Omental fat pad (tissue), 4 donors: ENCODE measurements around the gene SH3RF3. TPM values are rescaled to one million over a fixed set of nuclear protein-coding genes. Genes with fewer than 3 reads are reported as not detected.

Experiments used
- ATAC-seq: fragments of 150-250 bp; one replicate; pipeline ENCODE4 v1.9.1; 2016; ENCODE audit warnings: mild to moderate bottlenecking, moderate library complexity; ENCODE audit not compliant: low FRiP score
- DNase-seq: peaks from one replicate; pipeline ENCODE4 v3.0.0-alpha.2; 2019; ENCODE audit warnings: low spot score
- CTCF ChIP-seq, 3 donors: fragments of 450-650 bp; IDR thresholded peaks; one replicate each; pipeline ENCODE4 v1.5.1; 2016 to 2017; ENCODE audit warnings: antibody characterized with exemption in 3 of 3, mild to moderate bottlenecking in 3 of 3, moderate library complexity in 2 of 3
- total RNA-seq, 4 donors: library from RNA; depleted of rRNA; stranded (reverse); fragments of >200 nt; gene quantifications; one replicate each; pipeline ENCODE4 v1.1.0, GENCODE V29; 2016

SH3RF3 gene
- total RNA-seq, 4 donors from 2014 or later, result 6.5 to 16.6 (median 8.6) TPM

DNA sequence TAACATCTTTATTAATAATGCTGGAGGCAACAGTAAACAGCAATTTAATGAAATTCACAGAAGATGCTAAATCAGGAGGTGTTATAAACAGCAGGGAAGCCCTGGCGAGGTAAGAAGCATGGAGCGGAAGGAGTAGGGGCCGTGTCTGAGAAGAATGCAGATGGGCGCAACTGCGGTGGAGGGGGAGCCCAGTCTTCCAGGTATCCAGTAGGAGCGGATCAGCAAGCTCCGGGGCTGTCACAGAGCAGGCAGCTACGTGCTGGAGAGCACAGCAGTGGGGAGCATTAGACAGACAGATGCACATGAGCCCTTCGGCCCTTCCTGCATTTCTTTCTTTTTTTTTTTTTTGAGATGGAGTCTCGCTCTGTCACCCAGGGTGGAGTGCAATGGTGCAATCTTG, 82.3 kb downstream of the SH3RF3 start:
- TF ChIP-seq CTCF (IDR thresholded peaks at IDR 0.05), result no peak
- ATAC-seq, result no peak
- DNase-seq, result no peak

DNA sequence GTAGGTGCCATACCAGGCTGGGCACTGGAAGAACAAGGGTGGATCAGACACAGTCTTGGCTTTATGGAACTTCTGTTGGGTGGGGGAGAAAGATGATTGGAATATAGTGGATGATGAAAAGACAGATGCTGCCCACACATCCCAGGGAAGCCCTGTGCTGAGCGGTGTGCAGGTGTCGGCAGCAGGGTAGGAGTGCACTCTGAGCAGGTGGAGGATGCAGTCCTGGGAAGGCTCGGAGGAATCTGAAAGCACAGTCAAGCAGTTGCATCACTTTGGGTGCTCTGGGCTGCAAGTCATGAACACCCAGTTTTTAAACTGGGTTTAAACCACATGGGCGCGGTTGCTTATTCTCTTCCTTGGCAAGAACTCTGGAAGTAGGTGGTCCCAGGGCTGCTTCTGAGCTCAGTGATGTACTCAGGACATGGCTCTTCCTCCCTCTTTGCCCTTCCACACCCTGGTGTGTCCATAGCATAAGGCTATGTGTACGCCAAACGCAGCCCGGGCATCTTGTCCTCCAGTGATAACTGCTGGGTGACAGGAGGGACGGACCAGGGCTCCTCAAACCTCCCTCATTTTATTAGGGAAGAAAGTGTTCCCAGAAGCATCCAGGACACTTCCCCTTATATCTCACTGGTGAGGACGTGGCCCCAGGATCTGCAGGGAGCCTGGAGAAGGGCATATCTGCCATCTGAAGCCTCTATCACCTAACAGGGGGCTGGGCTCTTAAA, 84.0 kb downstream of the SH3RF3 start:
- DNase-seq, result no peak
- no peak for TF ChIP-seq CTCF (IDR thresholded peaks at IDR 0.05)

DNA sequence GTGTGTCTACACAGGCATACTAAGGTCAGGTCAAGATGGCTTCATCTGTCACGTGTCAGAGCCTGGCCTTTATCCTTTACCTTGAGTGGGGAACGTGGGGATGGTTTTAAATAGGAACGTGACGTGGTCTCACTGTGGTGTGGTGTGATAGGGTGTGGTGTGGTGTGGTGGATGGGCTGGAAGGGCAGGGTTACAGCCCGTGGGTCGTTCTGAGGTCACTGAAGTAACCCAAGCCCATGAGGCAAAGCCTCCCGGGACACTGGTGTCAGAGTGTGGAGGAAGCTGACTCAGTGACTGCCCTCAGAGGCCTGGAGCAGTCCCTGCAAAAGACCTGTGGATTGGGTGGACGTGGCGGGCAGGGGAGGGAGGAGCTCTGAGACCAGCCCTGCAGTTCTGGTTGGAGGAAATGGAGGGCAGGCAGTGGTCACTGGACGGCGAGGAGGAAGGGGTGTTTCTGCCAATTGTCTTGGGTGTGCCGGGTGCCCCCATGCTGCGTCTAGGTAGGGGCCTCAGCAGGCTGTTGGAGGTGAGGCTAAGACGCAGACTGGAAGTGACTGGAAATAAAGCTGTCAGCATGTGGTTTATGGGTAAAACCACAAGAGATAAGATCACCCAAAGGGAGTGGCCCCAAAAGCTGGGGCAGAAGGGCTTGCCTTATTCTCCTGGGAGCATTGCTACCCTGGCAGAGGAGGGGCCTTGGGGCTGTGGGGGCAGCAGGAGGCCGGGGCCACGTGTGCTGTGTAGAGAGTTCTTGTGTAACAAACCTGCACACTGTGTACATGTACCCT, 84.8 kb downstream of the SH3RF3 start:
- no peak for TF ChIP-seq CTCF (IDR thresholded peaks at IDR 0.05)
- DNase-seq (no peak), ATAC-seq (no peak)

More for the DNA sequence above, 84.0 kb downstream of the SH3RF3 start:
- no peak for ATAC-seq

GRCh38 chr2:109214651-109215371, 85.8 kb downstream of the SH3RF3 start:
- no peak for TF ChIP-seq CTCF (IDR thresholded peaks at IDR 0.05)
- ATAC-seq, result no peak
- no peak for DNase-seq

- no peak for DNase-seq
- TF ChIP-seq CTCF (IDR thresholded peaks at IDR 0.05), result no peak
- ATAC-seq, result no peak
These were observed 86.9 kb downstream of the SH3RF3 start for GRCh38 chr2:109215866-109216265.

DNA sequence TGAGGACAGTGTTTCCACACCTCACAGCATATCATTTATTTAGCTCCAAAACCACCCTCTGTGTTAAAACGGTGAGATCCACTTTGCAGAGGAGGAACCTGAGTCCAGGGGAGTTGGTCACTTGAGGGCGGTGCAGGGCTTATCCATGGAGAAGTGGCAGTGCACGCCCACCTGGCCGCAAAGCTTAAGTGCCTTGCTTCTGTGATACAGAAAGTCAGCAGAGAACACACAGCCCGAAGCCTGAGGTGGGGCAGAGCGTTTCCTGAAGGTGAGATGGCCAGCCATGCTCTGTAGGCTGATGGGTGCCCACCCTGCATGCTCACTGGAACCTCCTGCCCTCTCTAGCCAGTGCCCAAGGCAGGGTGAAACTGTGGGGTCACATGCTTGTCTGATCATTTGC, 87.3 kb downstream of the SH3RF3 start:
- ATAC-seq, result no peak
- no peak for DNase-seq
- TF ChIP-seq CTCF (IDR thresholded peaks at IDR 0.05), result no peak
